Liver (tissue), 9 donors: Measurements from ENCODE around the gene MAGI1. TPM values are rescaled to one million over a fixed set of nuclear protein-coding genes. Genes with fewer than 3 reads are reported as not detected.

Experiments
- DNase-seq: peaks from one replicate; pipeline ENCODE4 v3.0.0-alpha.2; 2017; ENCODE audit warnings: low spot score
- H3K27ac ChIP-seq, 2 donors: one replicate each; pipeline ENCODE4 v1.7.0; 2013; ENCODE audit warnings: inconsistent platforms in 2 of 2, low read length in 2 of 2, control low read depth in 1 of 2, low read depth in 1 of 2, mild to moderate bottlenecking in 1 of 2
- H3K27me3 ChIP-seq, 4 donors: one replicate each; pipeline versions ENCODE4 v1.6.1 to v1.7.0; 2013; ENCODE audit warnings: low read length in 3 of 4, inconsistent platforms in 1 of 4, mild to moderate bottlenecking in 1 of 4, moderate library complexity in 1 of 4; ENCODE audit not compliant: control insufficient read depth in 4 of 4, insufficient read depth in 4 of 4
- H3K36me3 ChIP-seq, 4 donors: one replicate each; pipeline versions ENCODE4 v1.6.1 to v1.7.0; 2013; ENCODE audit warnings: low read length in 3 of 4, mild to moderate bottlenecking in 3 of 4, low read depth in 1 of 4, moderate library complexity in 1 of 4; ENCODE audit not compliant: control insufficient read depth in 4 of 4, insufficient read depth in 3 of 4
- H3K4me1 ChIP-seq, 4 donors: one replicate each; pipeline versions ENCODE4 v1.6.1 to v1.7.0; 2013; ENCODE audit warnings: low read length in 3 of 4, mild to moderate bottlenecking in 3 of 4, moderate library complexity in 1 of 4; ENCODE audit not compliant: control insufficient read depth in 4 of 4, insufficient read depth in 4 of 4
- H3K4me3 ChIP-seq, 3 donors: one replicate each; pipeline versions ENCODE4 v1.6.1 to v1.7.0; 2013; ENCODE audit warnings: low read length in 3 of 3, control low read depth in 1 of 3, low read depth in 1 of 3, mild to moderate bottlenecking in 1 of 3
- H3K9ac ChIP-seq, 2 donors: one replicate each; pipeline ENCODE4 v1.7.0; 2013; ENCODE audit warnings: low read length in 2 of 2, mild to moderate bottlenecking in 2 of 2, moderate library complexity in 2 of 2, control low read depth in 1 of 2, low read depth in 1 of 2
- H3K9me3 ChIP-seq, 4 donors: one replicate each; pipeline versions ENCODE4 v1.6.1 to v1.7.0; 2013; ENCODE audit warnings: low read length in 3 of 4; ENCODE audit not compliant: control insufficient read depth in 4 of 4
- ATF3 ChIP-seq: IDR thresholded peaks from 2 replicates; pipeline ENCODE4 v1.6.1; 2016; ENCODE audit warnings: antibody characterized with exemption
- CTCF ChIP-seq: fragments of 150-350 bp; IDR thresholded peaks from 2 replicates; pipeline ENCODE4 v1.5.1; 2017; ENCODE audit warnings: improper control_type of control experiment, low read depth, low read length; ENCODE audit not compliant: missing input control
- EGR1 ChIP-seq, 2 donors: IDR thresholded peaks; 2 replicates each; pipeline ENCODE4 v1.6.1; 2016 to 2018; ENCODE audit warnings: antibody characterized with exemption in 2 of 2, low read depth in 2 of 2
- FOXA1 ChIP-seq: IDR thresholded peaks from 2 replicates; pipeline ENCODE4 v1.6.1; 2016; ENCODE audit warnings: antibody characterized with exemption
- FOXA2 ChIP-seq: IDR thresholded peaks from 2 replicates; pipeline ENCODE4 v1.6.1; 2016; ENCODE audit warnings: antibody characterized with exemption
- GABPA ChIP-seq, 2 donors: IDR thresholded peaks in 1 of 2; conservative IDR thresholded peaks in 1 of 2; 2 replicates each; pipeline ENCODE4 v1.6.1; 2016; ENCODE audit warnings: antibody characterized with exemption in 2 of 2, mild to moderate bottlenecking in 1 of 2, moderate library complexity in 1 of 2
- HNF4A ChIP-seq, 2 donors: conservative IDR thresholded peaks; 2 replicates each; pipeline ENCODE4 v1.6.1; 2016; ENCODE audit warnings: antibody characterized with exemption in 2 of 2, mild to moderate bottlenecking in 2 of 2
- HNF4G ChIP-seq: IDR thresholded peaks from 2 replicates; pipeline ENCODE4 v1.6.1; 2016; ENCODE audit warnings: antibody characterized with exemption
- JUND ChIP-seq, 2 donors: IDR thresholded peaks; 2 replicates each; pipeline ENCODE4 v1.6.1; 2016; ENCODE audit warnings: antibody characterized with exemption in 2 of 2
- MAX ChIP-seq: IDR thresholded peaks from 2 replicates; pipeline ENCODE4 v1.6.1; 2016; ENCODE audit warnings: antibody characterized with exemption
- NR2F2 ChIP-seq: IDR thresholded peaks from 2 replicates; pipeline ENCODE4 v1.6.1; 2016; ENCODE audit warnings: antibody characterized with exemption
- RAD21 ChIP-seq, 2 donors: IDR thresholded peaks; 2 replicates each; pipeline ENCODE4 v1.6.1; 2016; ENCODE audit warnings: antibody characterized with exemption in 2 of 2, mild to moderate bottlenecking in 2 of 2
- RXRA ChIP-seq, 2 donors: IDR thresholded peaks; 2 replicates each; pipeline ENCODE4 v1.6.1; 2017 to 2018; ENCODE audit warnings: antibody characterized with exemption in 2 of 2, mild to moderate bottlenecking in 1 of 2
- SP1 ChIP-seq: IDR thresholded peaks from 2 replicates; pipeline ENCODE4 v1.6.1; 2018; ENCODE audit warnings: antibody characterized with exemption, mild to moderate bottlenecking
- YY1 ChIP-seq: IDR thresholded peaks from 2 replicates; pipeline ENCODE4 v1.6.1; 2016; ENCODE audit warnings: antibody characterized with exemption, mild to moderate bottlenecking
- ZBTB33 ChIP-seq: IDR thresholded peaks from 2 replicates; pipeline ENCODE4 v1.6.1; 2016; ENCODE audit warnings: antibody characterized with exemption
- WGBS: extraction: QIAGEN DNeasy Blood & Tissue Kit; methylation state at CpG from one replicate; pipeline ENCODE4 v1.1.7; 2013; 5-methylcytosine and 5-hydroxymethylcytosine counted together
- polyA plus RNA-seq, 2 donors: library from polyadenylated mRNA; stranded (reverse) in 1 of 2; unstranded in 1 of 2; fragments of 200-250 nt in 1 of 2; fragments of >200 nt in 1 of 2; fragmentation: Nextera tagmentation in 1 of 2; extraction: Ambion mirVana in 1 of 2; gene quantifications; one replicate each; pipeline versions ENCODE4 v1.2.1 to v1.2.3, GENCODE V29; 2013 to 2015
- total RNA-seq, 2 donors: library from RNA; depleted of rRNA; stranded (reverse); fragments of >200 nt; gene quantifications; one replicate each; pipeline ENCODE4 v1.2.3, GENCODE V29; 2014
- donor health status: healthy.
- donor health status: healthy.
- donor health status: healthy.
- donor health status: healthy.
- donor health status: healthy.

The MAGI1 gene
- total and polyA plus RNA-seq, 4 donors: 9.6 to 68.8 (median 14.0) TPM

GRCh38 chr3:65734382-65734781, 304.3 kb downstream of the MAGI1 start:
- H3K9me3 ChIP-seq: no peaks in the 10 kb centered on the region
- 91% methylated on average over 3 of the region's 3 CpGs for WGBS
- no peak overlapping the region for H3K27ac ChIP-seq
- H3K27me3 ChIP-seq: no peaks in the 10 kb centered on the region
- H3K4me3 ChIP-seq: no peak overlapping the region
- no peak for DNase-seq
- peaks cover 0 to 15% (median 10%) of the 10 kb centered on the region in 4 donors for H3K4me1 ChIP-seq
- H3K36me3 ChIP-seq: no peaks in the 10 kb centered on the region
- TF ChIP-seq GABPA (IDR thresholded peaks at IDR 0.05 in 1 of 2, conservative IDR thresholded peaks at IDR 0.05 in 1 of 2): no peak
- TF ChIP-seq YY1: no peak
- no peak for TF ChIP-seq RXRA (IDR thresholded peaks at IDR 0.05)
- no peak for TF ChIP-seq SP1
- TF ChIP-seq HNF4G: no peak
- TF ChIP-seq ATF3: no peak
- TF ChIP-seq NR2F2: no peak
- no peak for TF ChIP-seq HNF4A (conservative IDR thresholded peaks at IDR 0.05)
- TF ChIP-seq JUND (IDR thresholded peaks at IDR 0.05): no peak
- TF ChIP-seq ZBTB33: no peak
- TF ChIP-seq MAX: no peak
- TF ChIP-seq FOXA2: no peak
- TF ChIP-seq FOXA1: no peak
- no peak overlapping the region for H3K9ac ChIP-seq

- Histone ChIP-seq H3K27ac (no peak overlapping the region), H3K9me3 (no peaks in the 10 kb centered on the region), H3K4me3 (no peak overlapping the region), H3K27me3 (no peaks in the 10 kb centered on the region), H3K36me3 (no peaks in the 10 kb centered on the region), H3K9ac (no peak overlapping the region), H3K4me1 (peaks cover 0 to 22% (median 15%) of the 10 kb centered on the region in 4 donors)
- TF ChIP-seq RXRA (IDR thresholded peaks at IDR 0.05): no peak
- no peak for TF ChIP-seq EGR1 (IDR thresholded peaks at IDR 0.05; ENCODE audit: low read depth in 2 of 2)
- no peak for TF ChIP-seq JUND (IDR thresholded peaks at IDR 0.05)
- TF ChIP-seq CTCF: no peak
- TF ChIP-seq RAD21 (IDR thresholded peaks at IDR 0.05): no peak
- 95% methylated on average over 1 of the region's 1 CpG for WGBS
- DNase-seq: no peak
These were observed 305.3 kb downstream of the MAGI1 start for GRCh38 chr3:65733459-65733858.
